T-cell (primary cell): ENCODE results near the gene DNTTIP2. TPM values are rescaled to one million over a fixed set of nuclear protein-coding genes. Genes with fewer than 3 reads are reported as not detected.
"Not testable (repeated sequence)": the region's sequence is repeated elsewhere in the genome, so short reads cannot be mapped to it uniquely, and the experiment has no call there.

Experiments used
- ATAC-seq, 4 experiments: fragments of 200-7000 bp in 3 of 4; fragments of 150-1000 bp in 1 of 4; cut with Tn5 transposase; replicated peaks in 1 of 4; 1 replicate in 3 of 4; 2 replicates in 1 of 4; pipeline ENCODE4 v1.10.0; 2021; ENCODE audit warnings: moderate library complexity in 3 of 4, mild to moderate bottlenecking in 2 of 4, moderate number of reproducible peaks in 1 of 4
- CTCF ChIA-PET, 2 donors: fragments of 300-600 bp; sonication (Branson Sonifier 250); formaldehyde crosslinking; loops; one replicate each; lab custom pipeline; 2022; ENCODE audit warnings: antibody characterized with exemption in 2 of 2; lab: Charles Lee
- POLR2A ChIA-PET, 2 donors: fragments of 300-600 bp; sonication (Branson Sonifier 250); formaldehyde crosslinking; loops; one replicate each; lab custom pipeline; 2022; ENCODE audit warnings: antibody characterized with exemption in 2 of 2; lab: Charles Lee
- DNase-seq, 35 experiments: peaks; one replicate each; pipeline versions ENCODE4 v3.0.0 to v3.0.0-alpha.2; 2013 to 2023
- H3K27ac ChIP-seq: one replicate; pipeline ENCODE4 v1.5.1; 2013; ENCODE audit warnings: low read length
- H3K27me3 ChIP-seq, 2 experiments: replicated peaks in 1 of 2; 1 replicate in 1 of 2; 2 replicates in 1 of 2; pipeline versions ENCODE4 v1.6.1 to v1.7.0; 2013; ENCODE audit warnings: low read length in 1 of 2, mixed read lengths in 1 of 2; ENCODE audit not compliant: control insufficient read depth in 2 of 2, insufficient read depth in 2 of 2; ENCODE audit errors: extremely low read depth in 1 of 2
- H3K36me3 ChIP-seq, 2 donors: 1 replicate in 1 of 2; 2 replicates in 1 of 2; pipeline versions ENCODE4 v1.6.1 to v1.7.0; 2013; ENCODE audit warnings: low read length in 1 of 2; ENCODE audit not compliant: control insufficient read depth in 2 of 2, insufficient read depth in 1 of 2; ENCODE audit errors: extremely low read depth in 1 of 2
- H3K4me1 ChIP-seq, 2 experiments: 1 replicate in 1 of 2; 2 replicates in 1 of 2; pipeline versions ENCODE4 v1.6.1 to v1.7.0; 2013; ENCODE audit warnings: low read length in 2 of 2, mixed read lengths in 1 of 2; ENCODE audit not compliant: insufficient read depth in 2 of 2, control insufficient read depth in 1 of 2; ENCODE audit errors: extremely low read depth in 1 of 2
- H3K4me3 ChIP-seq, 2 donors: 1 replicate in 1 of 2; 2 replicates in 1 of 2; pipeline versions ENCODE4 v1.5.1 to v1.7.0; 2013; ENCODE audit warnings: mild to moderate bottlenecking in 2 of 2, low read length in 1 of 2, moderate library complexity in 1 of 2; ENCODE audit not compliant: control insufficient read depth in 1 of 2; ENCODE audit errors: extremely low read depth in 1 of 2
- H3K9me3 ChIP-seq: 2 replicates; pipeline ENCODE4 v1.7.0; 2013
- H3K27ac Mint-ChIP-seq, 2 donors: one replicate each; pipeline ENCODE4 v1.8.0; 2020 to 2021; ENCODE audit warnings: mild to moderate bottlenecking in 2 of 2, mixed read lengths in 2 of 2
- H3K27me3 Mint-ChIP-seq, 2 donors: one replicate each; pipeline ENCODE4 v1.8.0; 2021 to 2022; ENCODE audit warnings: mixed read lengths in 2 of 2
- H3K36me3 Mint-ChIP-seq: one replicate; pipeline ENCODE4 v1.8.0; 2021; ENCODE audit warnings: mixed read lengths
- H3K4me1 Mint-ChIP-seq, 3 donors: one replicate each; pipeline ENCODE4 v1.8.0; 2020 to 2022; ENCODE audit warnings: mixed read lengths in 3 of 3, mild to moderate bottlenecking in 1 of 3
- H3K4me3 Mint-ChIP-seq, 3 donors: one replicate each; pipeline ENCODE4 v1.8.0; 2020 to 2022; ENCODE audit warnings: mild to moderate bottlenecking in 3 of 3, mixed read lengths in 3 of 3, moderate library complexity in 3 of 3
- H3K9me3 Mint-ChIP-seq, 3 donors: one replicate each; pipeline ENCODE4 v1.8.0; 2020 to 2022; ENCODE audit warnings: mixed read lengths in 3 of 3
- WGBS: methylation state at CpG from one replicate; pipeline ENCODE4 v1.1.5; 2013; ENCODE audit warnings: missing lambda C conversion rate; ENCODE audit not compliant: insufficient coverage; 5-methylcytosine and 5-hydroxymethylcytosine counted together
- total RNA-seq, 35 experiments: library from RNA in 6 of 35; stranded (reverse) in 6 of 35; fragments of 120-200 nt in 1 of 35; gene quantifications; one replicate each; pipeline versions ENCODE4 v1.2.1 to v1.2.4 and lab custom pipeline; 2013 to 2026

Gene DNTTIP2
- total RNA-seq, 5 donors from 2014 or later (not counting 1 experiment from before 2014, with no cell fraction given) = 60.4 to 90.7 (median 69.8) TPM

DNA sequence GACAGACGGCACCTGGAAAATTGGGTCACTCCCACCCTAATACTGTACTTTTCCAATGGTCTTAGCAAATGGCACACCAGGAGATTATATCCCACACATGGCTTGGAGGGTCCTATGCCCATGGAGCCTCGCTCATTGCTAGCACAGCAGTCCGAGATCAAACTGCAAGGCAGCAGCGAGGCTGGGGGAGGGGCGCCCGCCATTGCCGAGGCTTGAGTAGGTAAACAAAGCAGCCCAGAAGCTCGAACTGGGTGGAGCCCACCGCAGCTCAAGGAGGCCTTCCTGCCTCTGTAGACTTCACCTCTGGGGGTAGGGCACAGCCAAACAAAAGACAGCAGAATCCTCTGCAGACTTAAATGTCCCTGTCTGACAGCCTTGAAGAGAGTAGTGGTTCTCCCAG, 23.0 kb downstream of the DNTTIP2 start:
- H3K36me3 ChIP-seq, H3K4me3 ChIP-seq, H3K36me3 Mint-ChIP-seq, H3K27ac ChIP-seq, H3K9me3 Mint-ChIP-seq, ATAC-seq, H3K9me3 ChIP-seq, POLR2A ChIA-PET, H3K4me3 Mint-ChIP-seq, H3K4me1 ChIP-seq, H3K27me3 ChIP-seq: not testable (repeated sequence)
- H3K4me1 Mint-ChIP-seq = peaks cover 0 to 11% (median 5%) of the 10 kb centered on the region in 3 donors
- peak in 2 of 35 experiments; percentile 7 to 27 for DNase-seq
- peak overlapping the region in 1 of 2 donors; percentile 67 for H3K27ac Mint-ChIP-seq
- 61% methylated on average over 5 of the region's 9 CpGs for WGBS
- H3K27me3 Mint-ChIP-seq = peaks cover 8 to 15% of the 10 kb centered on the region in 2 donors
- CTCF ChIA-PET = interaction anchor here in 1 of 2 donors (0.7 kb wide), 1 partner anchor 17 kb away, joined by 3 read pairs; no protein-coding TSS in a partner anchor

- H3K27me3 Mint-ChIP-seq = peaks cover 8 to 12% of the 10 kb centered on the region in 2 donors
- H3K4me1 ChIP-seq = peaks cover 0 to 9% of the 10 kb centered on the region in 2 experiments
- peaks cover 0 to 3% (median 0%) of the 10 kb centered on the region in 3 donors for H3K9me3 Mint-ChIP-seq
- DNase-seq (no peak), ATAC-seq (no peak)
- no CpG with 5 or more reads among the region's 3 CpGs for whole genome bisulfite sequencing
- ChIA-PET POLR2A (no interaction called here), CTCF (no interaction called here)
- H3K9me3 ChIP-seq = no peaks in the 10 kb centered on the region
- H3K27ac Mint-ChIP-seq = no peak overlapping the region
- no peak overlapping the region for H3K4me3 Mint-ChIP-seq
- H3K36me3 ChIP-seq = no peaks in the 10 kb centered on the region
- peaks cover 4% of the 10 kb centered on the region for H3K36me3 Mint-ChIP-seq
- no peak overlapping the region for H3K4me3 ChIP-seq
- H3K4me1 Mint-ChIP-seq = peaks cover 4 to 19% (median 10%) of the 10 kb centered on the region in 3 donors
- no peak overlapping the region for H3K27ac ChIP-seq
- peaks cover 0 to 8% of the 10 kb centered on the region in 2 experiments for H3K27me3 ChIP-seq
Observed at GRCh38 chr1:93853940-93854339, 25.1 kb downstream of the DNTTIP2 start.

- no peaks in the 10 kb centered on the region for H3K36me3 ChIP-seq
Observed at GRCh38 chr1:93851878-93852277, 27.1 kb downstream of the DNTTIP2 start.

DNA sequence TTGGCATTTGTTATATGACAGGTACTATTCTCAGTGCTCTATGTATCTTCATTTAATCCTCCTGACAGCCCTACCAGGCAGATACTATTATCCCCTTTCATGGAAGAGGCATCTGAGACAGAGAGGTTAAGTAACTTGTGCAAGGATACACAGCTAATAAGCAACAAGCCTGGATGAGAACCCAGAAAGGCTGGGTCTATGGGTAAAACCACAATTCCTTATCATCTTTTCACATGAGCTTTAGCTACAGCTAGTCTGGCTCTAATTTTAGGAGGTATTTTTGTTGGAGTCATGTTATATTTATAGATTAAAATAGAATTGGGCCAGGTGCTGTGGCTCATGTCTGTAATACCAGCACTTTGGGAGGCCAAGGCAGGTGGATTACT, 27.7 kb downstream of the DNTTIP2 start:
- Mint-ChIP-seq H3K27ac (no peak overlapping the region), H3K27me3 (peaks cover 8 to 14% of the 10 kb centered on the region in 2 donors), H3K9me3 (peaks cover 0 to 3% (median 0%) of the 10 kb centered on the region in 3 donors), H3K4me3 (no peak overlapping the region), H3K36me3 (peaks cover 9% of the 10 kb centered on the region), H3K4me1 (peaks cover 13 to 30% (median 23%) of the 10 kb centered on the region in 3 donors)
- H3K4me1 ChIP-seq = peaks cover 3 to 15% of the 10 kb centered on the region in 2 experiments
- H3K4me3 ChIP-seq = no peak overlapping the region
- ATAC-seq = no peak
- no peaks in the 10 kb centered on the region for H3K36me3 ChIP-seq
- peaks cover 0 to 4% of the 10 kb centered on the region in 2 experiments for H3K27me3 ChIP-seq
- ChIA-PET POLR2A (interaction anchor here in 1 of 2 donors (0.6 kb wide), 1 partner anchor 19 kb away, joined by 3 read pairs; no protein-coding TSS in a partner anchor), CTCF (interaction anchor here (0.6 to 1.6 kb wide), 4 partner anchors 70 to 734 kb away, joined by 3 to 8 read pairs (median 6); no protein-coding TSS in a partner anchor)
- H3K9me3 ChIP-seq = no peaks in the 10 kb centered on the region
- no peak overlapping the region for H3K27ac ChIP-seq
- no peak for DNase-seq

More at GRCh38 chr1:93851878-93852277, 27.1 kb downstream of the DNTTIP2 start:
- peaks cover 0 to 8% of the 10 kb centered on the region in 2 experiments for H3K27me3 ChIP-seq
- Mint-ChIP-seq H3K27ac (no peak overlapping the region), H3K4me3 (no peak overlapping the region), H3K36me3 (peaks cover 9% of the 10 kb centered on the region), H3K27me3 (peaks cover 8 to 15% of the 10 kb centered on the region in 2 donors), H3K4me1 (peaks cover 13 to 31% (median 23%) of the 10 kb centered on the region in 3 donors), H3K9me3 (peaks cover 0 to 3% (median 0%) of the 10 kb centered on the region in 3 donors)
- DNase-seq (no peak), ATAC-seq (no peak)
- ChIA-PET POLR2A (interaction anchor here in 1 of 2 donors (0.6 kb wide), 1 partner anchor 19 kb away, joined by 3 read pairs; no protein-coding TSS in a partner anchor), CTCF (interaction anchor here (0.6 to 1.6 kb wide), 4 partner anchors 71 to 735 kb away, joined by 3 to 8 read pairs (median 6); no protein-coding TSS in a partner anchor)
- WGBS = no CpG with 5 or more reads among the region's 1 CpG
- no peak overlapping the region for H3K27ac ChIP-seq
- H3K9me3 ChIP-seq = no peaks in the 10 kb centered on the region
- H3K4me3 ChIP-seq = no peak overlapping the region
- peaks cover 3 to 15% of the 10 kb centered on the region in 2 experiments for H3K4me1 ChIP-seq

DNA sequence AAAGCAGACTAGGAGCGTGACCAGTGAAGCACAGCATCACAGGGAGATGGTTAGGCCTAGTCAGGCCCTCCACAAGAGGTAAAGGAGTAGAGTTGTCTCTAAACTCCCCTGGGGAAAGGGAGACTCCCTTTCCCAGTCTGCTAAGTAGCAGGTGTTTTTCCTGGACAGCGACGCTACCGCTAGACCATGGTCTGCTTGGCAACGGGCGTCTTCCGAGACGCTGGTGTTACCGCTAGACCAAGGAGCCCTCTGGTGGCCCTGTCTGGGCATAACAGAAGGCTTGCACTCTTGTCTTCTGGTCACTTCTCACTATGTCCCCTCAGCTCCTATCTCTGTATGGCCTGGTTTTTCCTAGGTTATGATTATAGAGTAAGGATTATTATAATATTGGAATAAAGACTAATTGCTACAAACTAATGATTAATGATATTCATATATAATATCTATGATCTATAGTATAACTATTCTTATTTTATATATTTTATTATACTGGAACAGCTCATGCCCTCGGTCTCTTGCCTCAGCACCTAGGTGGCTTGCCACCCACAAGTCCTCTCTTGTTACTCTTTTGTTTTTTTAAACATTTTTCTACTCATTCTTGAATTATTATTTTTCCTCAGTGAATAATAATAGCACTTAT, 28.2 kb downstream of the DNTTIP2 start:
- H3K9me3 Mint-ChIP-seq, POLR2A ChIA-PET, H3K36me3 ChIP-seq, H3K4me3 ChIP-seq, H3K9me3 ChIP-seq, H3K27ac ChIP-seq, H3K36me3 Mint-ChIP-seq, H3K27ac Mint-ChIP-seq, H3K27me3 ChIP-seq, ATAC-seq: not testable (repeated sequence)
- CTCF ChIA-PET = interaction anchor here (0.6 to 1.6 kb wide), 3 partner anchors 220 to 813 kb away, joined by 3 to 8 read pairs (median 7); no protein-coding TSS in a partner anchor
- H3K4me1 ChIP-seq = peaks cover 3 to 19% of the 10 kb centered on the region in 2 experiments
- Mint-ChIP-seq H3K4me3 (peak overlapping the region in 2 of 3 donors; percentile 2 to 4), H3K4me1 (peaks cover 17 to 33% (median 26%) of the 10 kb centered on the region in 3 donors), H3K27me3 (peaks cover 8 to 14% of the 10 kb centered on the region in 2 donors)
- peak in 26 of 35 experiments; percentile 11 to 60 (median 36) for DNase-seq
- no CpG with 5 or more reads among the region's 10 CpGs for WGBS

DNA sequence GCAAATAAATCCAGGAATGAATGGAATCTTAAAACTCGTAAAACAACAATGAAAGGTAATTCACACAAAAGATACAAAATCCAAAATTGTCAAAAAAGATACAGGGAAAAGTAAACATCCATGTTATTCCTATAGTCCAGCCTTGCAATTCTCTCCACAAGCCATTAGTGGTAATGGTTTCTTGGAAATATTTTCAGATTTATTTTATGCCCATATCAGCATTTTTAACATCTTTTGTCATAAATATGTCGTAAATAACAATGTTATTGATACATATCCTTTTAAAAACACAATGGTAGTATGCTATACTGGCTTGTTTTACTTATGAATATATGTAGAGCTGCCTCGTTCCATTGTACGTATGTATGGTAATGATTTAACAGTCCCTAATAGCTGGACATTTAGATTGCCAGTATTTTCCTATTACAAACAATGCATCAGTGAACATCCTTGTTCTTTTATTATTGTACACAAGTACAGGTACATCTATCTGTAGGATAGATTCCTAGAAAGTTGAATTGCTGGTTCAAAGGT, 30.6 kb downstream of the DNTTIP2 start:
- ATAC-seq (no peak), DNase-seq (no peak)
- peaks cover 5% of the 10 kb centered on the region for H3K36me3 Mint-ChIP-seq
- peaks cover 0 to 5% of the 10 kb centered on the region in 2 donors for H3K27me3 Mint-ChIP-seq
- peak overlapping the region; percentile 82 to 86 for H3K4me3 ChIP-seq
- H3K27ac ChIP-seq = peak overlapping the region; percentile 92
- WGBS = no CpG with 5 or more reads among the region's 4 CpGs
- peaks cover 6 to 36% of the 10 kb centered on the region in 2 experiments for H3K4me1 ChIP-seq
- peak overlapping the region; percentile 92 to 96 for H3K27ac Mint-ChIP-seq
- peaks cover 0 to 3% (median 0%) of the 10 kb centered on the region in 3 donors for H3K9me3 Mint-ChIP-seq
- H3K27me3 ChIP-seq = no peaks in the 10 kb centered on the region
- H3K4me3 Mint-ChIP-seq = peak overlapping the region; percentile 88 to 98 (median 91)
- H3K9me3 ChIP-seq = no peaks in the 10 kb centered on the region
- peaks cover 31 to 39% (median 36%) of the 10 kb centered on the region in 3 donors for H3K4me1 Mint-ChIP-seq
- CTCF ChIA-PET = interaction anchor here (1.6 to 3.1 kb wide), 3 partner anchors 23 to 219 kb away, joined by 3 to 9 read pairs (median 7); no protein-coding TSS in a partner anchor
- no peaks in the 10 kb centered on the region for H3K36me3 ChIP-seq
- POLR2A ChIA-PET = interaction anchor here in 1 of 2 donors (1.4 kb wide), 1 partner anchor 23 kb away, joined by 3 read pairs; no protein-coding TSS in a partner anchor
